Fibroblast of gingiva (primary cell): ENCODE results near the gene FAM13A.
A peak's percentile ranks its signal among the peaks of the same experiment; 100 is the strongest.

Experiments
- DNase-seq: peaks from one replicate; pipeline ENCODE4 v3.0.0-alpha.2; 2011; ENCODE audit warnings: low read depth

The FAM13A gene

GRCh38 chr4:88775026-88775425, 282.0 kb downstream of the FAM13A start:
- no peak for DNase-seq

- DNase-seq: no peak
Observed at GRCh38 chr4:88771883-88772450, 285.0 kb downstream of the FAM13A start.

GRCh38 chr4:88765729-88766128, 291.3 kb downstream of the FAM13A start:
- peak; percentile 84 for DNase-seq

GRCh38 chr4:88763075-88763474, 293.9 kb downstream of the FAM13A start:
- DNase-seq: no peak

- no peak for DNase-seq
Observed at GRCh38 chr4:88761861-88762523, 295.0 kb downstream of the FAM13A start.

GRCh38 chr4:88761342-88761741, 295.6 kb downstream of the FAM13A start:
- DNase-seq: no peak

- DNase-seq: peak; percentile 14
Observed at GRCh38 chr4:88759895-88760290, 297.1 kb downstream of the FAM13A start.

GRCh38 chr4:88759039-88759894, 297.7 kb downstream of the FAM13A start:
- DNase-seq: peak; percentile 79

GRCh38 chr4:88758264-88758663, 298.7 kb downstream of the FAM13A start:
- DNase-seq: no peak

GRCh38 chr4:88757776-88758175, 299.2 kb downstream of the FAM13A start:
- no peak for DNase-seq

GRCh38 chr4:88757067-88757466, 299.9 kb downstream of the FAM13A start:
- no peak for DNase-seq

GRCh38 chr4:88756149-88756548, 300.8 kb downstream of the FAM13A start:
- no peak for DNase-seq

- no peak for DNase-seq
Observed at GRCh38 chr4:88755454-88755853, 301.5 kb downstream of the FAM13A start.

GRCh38 chr4:88754796-88755195, 302.2 kb downstream of the FAM13A start:
- DNase-seq: no peak

GRCh38 chr4:88753658-88754571, 303.1 kb downstream of the FAM13A start:
- no peak for DNase-seq

GRCh38 chr4:88752754-88753153, 304.2 kb downstream of the FAM13A start:
- no peak for DNase-seq

- DNase-seq: no peak
Observed at GRCh38 chr4:88752076-88752463, 304.9 kb downstream of the FAM13A start.

GRCh38 chr4:88751258-88752075, 305.5 kb downstream of the FAM13A start:
- no peak for DNase-seq

GRCh38 chr4:88750369-88750768, 306.6 kb downstream of the FAM13A start:
- no peak for DNase-seq

GRCh38 chr4:88747351-88747750, 309.6 kb downstream of the FAM13A start:
- no peak for DNase-seq

- DNase-seq: no peak
Observed at GRCh38 chr4:88746206-88746605, 310.8 kb downstream of the FAM13A start.
